AG04449 (cell line): ENCODE data around the gene CD164.

Source experiments
- CTCF ChIA-PET: fragments of 350-600 bp; formaldehyde crosslinking; extraction: SDS; loops from one replicate; lab custom pipeline; 2021; ENCODE audit warnings: antibody characterized with exemption; lab: Yijun Ruan, JAX
- POLR2A ChIA-PET: fragments of 400-600, 350-600 bp; formaldehyde crosslinking; extraction: SDS; loops from one replicate; lab custom pipeline; 2020; ENCODE audit warnings: antibody characterized with exemption, inconsistent platforms; lab: Yijun Ruan, JAX
- DNase-seq: peaks from one replicate; pipeline ENCODE4 v3.0.0-alpha.2; 2010; ENCODE audit warnings: low read depth, low spot score
- H3K4me3 ChIP-seq: 2 replicates; pipeline ENCODE4 v1.5.1; 2011; ENCODE audit warnings: low read depth, mild to moderate bottlenecking, control low read depth, low read length
- TF ChIP-seq, protein P1 (sequence below): IDR thresholded peaks from one replicate; pipeline ENCODE4 v1.5.1; 2011; ENCODE audit warnings: mild to moderate bottlenecking, moderate library complexity, low read length, control low read depth, inconsistent platforms; ENCODE audit not compliant: insufficient read depth; ENCODE audit errors: missing control alignments

The CD164 gene

DNA sequence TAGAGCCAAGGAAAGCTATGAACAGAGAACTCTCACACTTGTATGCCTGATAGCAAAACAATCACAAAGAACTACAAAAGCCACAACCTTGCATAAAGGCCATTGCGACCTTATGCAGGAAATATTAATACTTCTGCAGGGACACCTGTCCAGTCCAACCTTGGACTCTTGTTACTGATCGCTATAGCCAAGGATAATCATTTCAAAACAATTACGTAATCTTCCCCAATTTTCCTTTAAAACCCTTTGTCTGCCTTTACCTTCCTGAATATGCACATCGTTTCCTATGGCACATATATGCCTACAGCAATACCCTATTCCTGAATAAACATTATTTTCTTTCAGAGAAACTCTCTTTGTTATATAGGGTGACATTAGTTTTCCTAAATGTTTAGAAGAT is 35.4 kb upstream of the CD164 start:
- no peak overlapping the region for H3K4me3 ChIP-seq
- ChIA-PET CTCF (interaction anchor here (0.7 kb wide), 1 partner anchor 230 kb away, joined by 3 read pairs; no protein-coding TSS in a partner anchor), POLR2A (no interaction called here)
- TF ChIP-seq, protein P1, sequence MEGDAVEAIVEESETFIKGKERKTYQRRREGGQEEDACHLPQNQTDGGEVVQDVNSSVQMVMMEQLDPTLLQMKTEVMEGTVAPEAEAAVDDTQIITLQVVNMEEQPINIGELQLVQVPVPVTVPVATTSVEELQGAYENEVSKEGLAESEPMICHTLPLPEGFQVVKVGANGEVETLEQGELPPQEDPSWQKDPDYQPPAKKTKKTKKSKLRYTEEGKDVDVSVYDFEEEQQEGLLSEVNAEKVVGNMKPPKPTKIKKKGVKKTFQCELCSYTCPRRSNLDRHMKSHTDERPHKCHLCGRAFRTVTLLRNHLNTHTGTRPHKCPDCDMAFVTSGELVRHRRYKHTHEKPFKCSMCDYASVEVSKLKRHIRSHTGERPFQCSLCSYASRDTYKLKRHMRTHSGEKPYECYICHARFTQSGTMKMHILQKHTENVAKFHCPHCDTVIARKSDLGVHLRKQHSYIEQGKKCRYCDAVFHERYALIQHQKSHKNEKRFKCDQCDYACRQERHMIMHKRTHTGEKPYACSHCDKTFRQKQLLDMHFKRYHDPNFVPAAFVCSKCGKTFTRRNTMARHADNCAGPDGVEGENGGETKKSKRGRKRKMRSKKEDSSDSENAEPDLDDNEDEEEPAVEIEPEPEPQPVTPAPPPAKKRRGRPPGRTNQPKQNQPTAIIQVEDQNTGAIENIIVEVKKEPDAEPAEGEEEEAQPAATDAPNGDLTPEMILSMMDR = no peak
- DNase-seq = no peak

DNA sequence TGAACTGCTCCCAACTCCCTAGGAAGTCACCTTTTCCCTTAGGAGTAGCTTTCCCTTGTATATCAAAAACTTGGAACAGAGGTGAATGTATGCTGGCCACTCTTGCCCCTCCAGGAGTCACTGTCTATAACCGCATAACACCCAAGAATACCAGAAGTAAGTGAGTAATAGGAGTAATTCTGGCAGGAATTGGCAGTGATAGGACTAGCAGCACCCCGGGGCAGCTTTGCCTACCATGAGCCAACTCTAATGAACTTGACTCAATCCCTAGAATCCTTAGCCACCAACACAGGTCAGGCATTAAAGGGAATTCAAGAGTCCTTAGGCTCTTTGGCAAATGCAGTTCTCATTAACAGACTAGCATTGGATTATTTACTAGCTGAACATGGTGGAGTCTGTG is 28.8 kb upstream of the CD164 start:
- CTCF ChIA-PET = interaction anchor here (1.0 to 2.0 kb wide), 2 partner anchors 28 to 223 kb away, joined by 3 to 6 read pairs; partner anchors contain the start of gene CD164
- no peak overlapping the region for H3K4me3 ChIP-seq
- POLR2A ChIA-PET = no interaction called here
- no peak for DNase-seq
- TF ChIP-seq, protein P1 = no peak

DNA sequence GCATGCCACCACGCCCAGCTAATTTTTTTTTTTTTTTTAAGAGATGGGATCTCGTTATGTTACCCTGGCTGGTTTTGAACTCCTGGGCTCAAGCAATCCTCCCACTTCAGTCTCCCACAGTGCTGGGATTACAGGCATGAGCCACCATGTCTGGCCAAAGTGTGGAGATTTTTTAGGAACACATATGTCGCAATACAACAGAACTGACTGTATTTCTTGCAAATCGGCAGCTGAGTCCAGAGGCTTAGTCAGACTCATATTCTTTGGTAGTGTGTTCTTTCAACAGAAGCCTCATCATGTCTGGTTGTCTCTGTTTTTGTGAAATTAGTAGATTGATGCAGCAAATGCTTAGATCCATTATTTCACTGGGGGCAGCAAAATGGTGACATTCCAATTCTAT is 23.9 kb upstream of the CD164 start:
- no peak for DNase-seq
- no peak overlapping the region for H3K4me3 ChIP-seq
- POLR2A ChIA-PET = no interaction called here
- TF ChIP-seq, protein P1 = no peak
- CTCF ChIA-PET = interaction anchor here (1.0 kb wide), 1 partner anchor 218 kb away, joined by 3 read pairs; no protein-coding TSS in a partner anchor

DNA sequence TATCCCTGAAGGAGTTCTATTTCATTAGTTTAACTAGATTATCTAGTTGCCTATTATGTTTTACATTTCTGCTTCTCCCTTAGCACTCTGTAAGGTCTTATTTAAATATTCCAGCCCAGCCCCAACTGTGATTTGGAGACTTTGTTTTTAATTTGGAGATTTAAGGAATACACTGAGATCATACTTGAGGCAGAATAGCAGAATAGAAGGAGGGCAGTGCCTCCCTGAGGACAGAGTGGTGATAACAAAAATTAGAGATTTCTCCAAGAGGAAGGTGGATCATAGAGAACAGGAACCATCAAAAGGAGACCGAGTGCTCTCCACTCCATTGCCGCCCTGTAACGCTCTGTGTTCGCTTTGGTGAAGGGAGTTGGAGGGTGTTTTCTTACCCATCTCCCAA is 14.8 kb upstream of the CD164 start:
- DNase-seq = no peak
- POLR2A ChIA-PET = no interaction called here
- TF ChIP-seq, protein P1 = peak; percentile 18
- CTCF ChIA-PET = interaction anchor here (0.6 to 2.7 kb wide), 7 partner anchors 13 to 856 kb away, joined by 3 to 16 read pairs (median 4); partner anchors contain the start of gene CD164
- no peak overlapping the region for H3K4me3 ChIP-seq

DNA sequence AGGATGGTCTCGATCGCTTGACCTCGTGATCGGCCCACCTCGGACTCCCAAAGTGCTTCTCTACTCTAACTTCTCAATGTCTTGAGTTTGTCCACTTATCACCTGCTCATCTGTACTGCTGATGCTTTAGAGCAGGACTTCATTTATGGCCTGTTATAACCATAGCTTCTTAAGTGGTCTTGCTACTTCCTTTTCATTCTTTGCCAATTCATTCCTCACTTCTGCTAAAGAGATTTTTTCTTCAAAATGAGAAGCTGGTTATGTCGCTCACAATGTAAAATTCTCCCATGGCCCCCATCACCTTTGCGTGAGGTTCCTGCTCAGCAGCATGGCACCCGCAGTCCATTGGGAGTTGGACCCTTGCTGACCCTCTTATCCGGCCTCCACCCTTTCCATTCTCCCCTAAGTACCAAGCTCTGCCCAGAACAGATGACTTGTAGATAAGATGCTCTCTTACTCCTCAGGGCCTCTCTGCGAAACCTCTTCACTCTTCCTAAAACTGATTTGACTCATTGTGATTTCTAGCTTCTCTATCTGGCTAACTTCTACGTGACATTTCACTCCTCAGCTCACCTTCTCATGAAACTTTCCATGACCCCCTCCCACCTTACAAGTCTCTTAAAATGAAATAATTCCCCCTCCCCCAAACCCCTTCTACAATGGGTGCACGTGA is 13.9 kb upstream of the CD164 start:
- no peak for DNase-seq
- H3K4me3 ChIP-seq = no peak overlapping the region
- TF ChIP-seq, protein P1 = no peak
- CTCF ChIA-PET = interaction anchor here (0.6 to 2.7 kb wide), 7 partner anchors 11 to 843 kb away, joined by 3 to 16 read pairs (median 3); partner anchors contain the start of gene CD164
- POLR2A ChIA-PET = no interaction called here

DNA sequence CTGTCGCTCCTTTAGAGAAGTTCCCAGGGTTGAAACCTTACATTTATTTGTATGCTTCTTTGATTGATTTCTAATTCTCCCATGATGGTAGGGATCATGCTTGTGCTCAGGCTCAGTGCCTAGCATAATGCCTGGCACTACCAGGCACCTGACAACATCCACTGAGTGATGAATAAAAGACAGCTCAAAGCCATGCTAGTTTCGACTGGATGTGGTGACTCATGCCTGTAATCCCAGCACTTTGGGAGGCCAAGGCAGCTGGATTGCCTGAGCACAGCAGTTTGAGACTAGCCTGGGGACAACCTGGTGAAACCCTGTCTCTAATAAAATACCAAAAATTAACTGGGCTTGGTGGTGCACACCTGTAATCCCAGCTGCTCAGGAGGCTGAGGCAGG is 11.6 kb upstream of the CD164 start:
- TF ChIP-seq, protein P1 = no peak
- no peak for DNase-seq
- ChIA-PET CTCF (interaction anchor here (0.6 to 4.8 kb wide), 3 partner anchors 10 to 206 kb away, joined by 4 to 38 read pairs (median 9); partner anchors contain the start of gene CD164), POLR2A (no interaction called here)
- H3K4me3 ChIP-seq = no peak overlapping the region
